AG04450 (cell line): Measurements from ENCODE around the gene METTL25. TPM values are rescaled to one million over a fixed set of nuclear protein-coding genes. Genes with fewer than 3 reads are reported as not detected.

Experiments used
- CTCF ChIA-PET: fragments of 300-600, 350-600 bp; formaldehyde crosslinking; extraction: SDS; loops from one replicate; lab custom pipeline; 2022; ENCODE audit warnings: antibody characterized with exemption, inconsistent platforms; lab: Charles Lee
- POLR2A ChIA-PET: fragments of 350-600 bp; formaldehyde crosslinking; extraction: SDS; loops from one replicate; lab custom pipeline; 2021; ENCODE audit warnings: antibody characterized with exemption, inconsistent platforms; lab: Yijun Ruan, JAX
- DNase-seq: peaks from one replicate; pipeline ENCODE4 v3.0.0-alpha.2; 2011; ENCODE audit warnings: low read depth, low spot score
- H3K27ac ChIP-seq: one replicate; pipeline ENCODE4 v1.5.1; 2012; ENCODE audit warnings: low read depth, low read length, control low read depth
- H3K27me3 ChIP-seq: one replicate; pipeline ENCODE4 v1.6.0; 2012; ENCODE audit warnings: low read length; ENCODE audit not compliant: control insufficient read depth, insufficient read depth
- H3K4me3 ChIP-seq: 2 replicates; pipeline ENCODE4 v1.5.1; 2011; ENCODE audit warnings: mild to moderate bottlenecking, low read depth, low read length, control low read depth
- H3K9me3 ChIP-seq: 2 replicates; pipeline ENCODE4 v1.5.1; 2012; ENCODE audit warnings: low read length; ENCODE audit not compliant: control insufficient read depth, insufficient read depth
- polyA plus RNA-seq: library from polyadenylated mRNA; depleted of rRNA; stranded (reverse); fragments of >200 nt; gene quantifications from 2 replicates; pipeline ENCODE4 v1.2.3, GENCODE V29; 2011
- TF ChIP-seq, protein P1 (sequence below): IDR thresholded peaks from 2 replicates; pipeline ENCODE4 v1.5.1; 2011; ENCODE audit warnings: low read depth, low read length, control low read depth, inconsistent platforms

METTL25 gene
- polyA plus RNA-seq, 1 experiment: 7.9 TPM

DNA sequence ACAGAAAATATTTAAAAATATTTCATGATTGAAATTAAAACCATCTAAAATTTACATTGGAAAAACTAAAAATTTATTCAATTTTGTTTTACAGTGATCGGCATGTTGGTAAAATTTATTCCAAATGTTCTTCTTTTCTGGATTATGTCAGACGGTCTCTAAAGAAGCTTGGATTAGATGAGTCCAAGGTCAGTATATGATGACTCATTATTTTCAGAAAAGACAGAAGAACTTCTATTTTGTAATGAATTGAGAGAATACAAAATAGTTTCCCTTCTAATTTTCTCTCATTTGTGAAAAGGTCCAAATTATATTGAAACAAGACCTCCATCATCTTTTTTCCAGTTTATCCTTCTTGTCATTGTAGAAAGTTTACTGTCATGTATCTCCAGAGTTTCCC, 98.3 kb downstream of the METTL25 start:
- CTCF ChIA-PET: interaction anchor here (0.5 to 1.1 kb wide), 3 partner anchors 25 to 98 kb away, joined by 3 to 5 read pairs (median 4); partner anchors contain the start of genes CCDC59 and METTL25

DNA sequence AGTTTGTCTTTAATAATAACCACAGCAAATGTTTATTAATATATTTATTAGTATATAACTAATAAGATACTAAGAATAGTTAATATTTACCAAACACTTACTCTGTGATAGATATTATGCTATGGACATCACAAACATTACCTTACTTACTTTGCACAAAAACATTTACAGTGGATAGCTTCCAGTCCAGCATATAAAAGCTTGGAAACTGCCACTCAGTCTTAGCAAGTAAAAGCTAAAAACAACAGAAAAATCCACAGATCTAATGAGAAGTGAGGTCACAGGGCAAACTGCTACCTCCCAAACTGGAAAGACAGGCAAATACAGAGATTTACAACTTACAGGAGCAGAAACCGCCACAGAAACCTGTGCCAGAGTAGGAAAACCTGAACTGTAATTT, 99.8 kb downstream of the METTL25 start:
- TF ChIP-seq, protein P1, sequence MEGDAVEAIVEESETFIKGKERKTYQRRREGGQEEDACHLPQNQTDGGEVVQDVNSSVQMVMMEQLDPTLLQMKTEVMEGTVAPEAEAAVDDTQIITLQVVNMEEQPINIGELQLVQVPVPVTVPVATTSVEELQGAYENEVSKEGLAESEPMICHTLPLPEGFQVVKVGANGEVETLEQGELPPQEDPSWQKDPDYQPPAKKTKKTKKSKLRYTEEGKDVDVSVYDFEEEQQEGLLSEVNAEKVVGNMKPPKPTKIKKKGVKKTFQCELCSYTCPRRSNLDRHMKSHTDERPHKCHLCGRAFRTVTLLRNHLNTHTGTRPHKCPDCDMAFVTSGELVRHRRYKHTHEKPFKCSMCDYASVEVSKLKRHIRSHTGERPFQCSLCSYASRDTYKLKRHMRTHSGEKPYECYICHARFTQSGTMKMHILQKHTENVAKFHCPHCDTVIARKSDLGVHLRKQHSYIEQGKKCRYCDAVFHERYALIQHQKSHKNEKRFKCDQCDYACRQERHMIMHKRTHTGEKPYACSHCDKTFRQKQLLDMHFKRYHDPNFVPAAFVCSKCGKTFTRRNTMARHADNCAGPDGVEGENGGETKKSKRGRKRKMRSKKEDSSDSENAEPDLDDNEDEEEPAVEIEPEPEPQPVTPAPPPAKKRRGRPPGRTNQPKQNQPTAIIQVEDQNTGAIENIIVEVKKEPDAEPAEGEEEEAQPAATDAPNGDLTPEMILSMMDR: no peak
- Histone ChIP-seq H3K27ac (no peak overlapping the region), H3K4me3 (no peak overlapping the region), H3K27me3 (no peaks in the 10 kb centered on the region), H3K9me3 (no peaks in the 10 kb centered on the region)
- ChIA-PET CTCF (interaction anchor here (1.1 kb wide), 1 partner anchor 228 kb away, joined by 3 read pairs; the partner anchor contains the start of gene TMTC2), POLR2A (no interaction called here)
- DNase-seq: no peak

More for the DNA sequence above, 98.3 kb downstream of the METTL25 start:
- TF ChIP-seq, protein P1: no peak
- POLR2A ChIA-PET: no interaction called here
- DNase-seq: no peak
- no peaks in the 10 kb centered on the region for H3K9me3 ChIP-seq
- no peak overlapping the region for H3K4me3 ChIP-seq
- H3K27ac ChIP-seq: no peak overlapping the region
- H3K27me3 ChIP-seq: no peaks in the 10 kb centered on the region

DNA sequence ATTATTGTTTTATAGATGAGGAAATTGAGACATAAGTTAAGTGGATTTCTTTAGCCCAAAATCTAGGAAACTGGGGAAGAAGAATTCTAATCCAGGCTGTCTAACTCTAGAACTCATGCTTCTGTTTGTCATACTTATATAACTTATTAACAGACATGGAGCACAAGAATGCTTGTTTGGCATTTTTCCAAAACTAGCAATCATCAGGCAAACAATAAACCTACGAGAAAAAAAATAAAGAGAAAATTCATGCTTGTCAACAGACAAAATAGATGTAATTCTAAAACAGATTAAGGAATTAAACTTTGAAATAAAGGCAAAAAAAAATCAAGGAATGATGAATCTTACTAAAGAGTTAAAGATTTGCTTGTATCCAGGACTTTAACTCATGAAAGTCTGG, 103.1 kb downstream of the METTL25 start:
- H3K27me3 ChIP-seq: no peaks in the 10 kb centered on the region
- ChIA-PET CTCF (no interaction called here), POLR2A (no interaction called here)

DNA sequence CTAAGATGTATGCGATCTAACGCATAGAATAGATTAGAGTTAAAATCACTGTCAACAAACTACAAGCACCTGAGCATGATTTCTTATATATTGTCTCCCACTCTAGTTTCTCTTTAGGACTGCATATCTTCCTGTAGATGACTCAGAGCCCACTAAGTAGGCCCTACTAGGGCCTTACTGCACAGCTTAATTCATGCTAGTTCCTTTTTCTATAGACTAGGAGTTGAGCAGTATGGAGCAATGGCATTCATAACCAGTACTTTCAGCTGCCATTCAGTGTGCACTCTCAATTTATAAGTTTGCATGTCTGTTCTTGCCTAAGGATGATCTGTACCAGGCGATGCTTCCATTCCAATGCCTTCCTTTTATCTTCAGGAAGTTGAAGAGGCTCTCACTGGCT, 103.5 kb downstream of the METTL25 start:
- Histone ChIP-seq H3K27ac (no peak overlapping the region), H3K9me3 (no peaks in the 10 kb centered on the region), H3K27me3 (no peaks in the 10 kb centered on the region), H3K4me3 (no peak overlapping the region)
- TF ChIP-seq, protein P1: no peak
- no peak for DNase-seq
- CTCF ChIA-PET: no interaction called here
- POLR2A ChIA-PET: no interaction called here

More for the DNA sequence above, 103.1 kb downstream of the METTL25 start:
- no peak overlapping the region for H3K27ac ChIP-seq
- no peak for DNase-seq
- no peaks in the 10 kb centered on the region for H3K9me3 ChIP-seq
- no peak overlapping the region for H3K4me3 ChIP-seq
- TF ChIP-seq, protein P1: no peak

DNA sequence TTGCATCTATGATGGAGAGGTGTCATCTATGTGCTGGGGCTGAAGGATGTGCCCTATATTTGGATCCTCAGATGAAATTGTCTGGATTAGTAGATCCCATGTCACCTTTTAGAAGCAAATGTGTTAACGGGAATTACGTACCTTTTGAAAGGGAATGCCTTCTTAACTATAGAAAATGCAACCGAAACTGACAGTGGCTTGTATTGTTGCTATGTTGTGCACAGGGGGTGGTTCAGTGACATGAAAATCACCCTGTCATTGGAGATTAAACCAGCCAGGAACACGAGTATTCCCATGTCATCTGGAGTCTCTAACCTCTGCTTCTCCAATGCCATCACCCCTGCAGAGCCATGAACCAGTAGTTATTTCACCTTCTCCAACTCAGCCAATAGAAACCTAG, 110.2 kb downstream of the METTL25 start:
- no peak overlapping the region for H3K27ac ChIP-seq
- ChIA-PET CTCF (no interaction called here), POLR2A (no interaction called here)
- no peaks in the 10 kb centered on the region for H3K9me3 ChIP-seq
- no peak for DNase-seq
- no peak overlapping the region for H3K4me3 ChIP-seq
- no peaks in the 10 kb centered on the region for H3K27me3 ChIP-seq
- TF ChIP-seq, protein P1: no peak
